NCI-H2107 (cell line): ENCODE measurements around the gene KIAA0513.
"Not testable (repeated sequence)": the region's sequence is repeated elsewhere in the genome, so short reads cannot be mapped to it uniquely, and the experiment has no call there.

ENCODE experiments used
- DNase-seq: peaks from one replicate; lab custom pipeline; 2025; lab: John Stamatoyannopoulos, UW

The KIAA0513 gene

GRCh38 chr16:85049706-85050305 lies 22.2 kb downstream of the KIAA0513 start:
- no peak for DNase-seq

- no peak for DNase-seq
These were observed 23.5 kb downstream of the KIAA0513 start for GRCh38 chr16:85051067-85051581.

GRCh38 chr16:85051683-85052082 lies 24.1 kb downstream of the KIAA0513 start:
- no peak for DNase-seq

GRCh38 chr16:85052536-85052935 lies 24.9 kb downstream of the KIAA0513 start:
- no peak for DNase-seq

GRCh38 chr16:85054321-85054720 lies 26.7 kb downstream of the KIAA0513 start:
- DNase-seq: not testable (repeated sequence)

- DNase-seq: no peak
These were observed 27.4 kb downstream of the KIAA0513 start for GRCh38 chr16:85054948-85055492.

- no peak for DNase-seq
These were observed 28.1 kb downstream of the KIAA0513 start for GRCh38 chr16:85055493-85056210.

GRCh38 chr16:85056211-85056748 lies 28.7 kb downstream of the KIAA0513 start:
- no peak for DNase-seq

- DNase-seq: no peak
These were observed 29.8 kb downstream of the KIAA0513 start for GRCh38 chr16:85057212-85057889.

- peak; percentile 60 for DNase-seq
These were observed 30.4 kb downstream of the KIAA0513 start for GRCh38 chr16:85057948-85058347.

GRCh38 chr16:85058909-85059308 lies 31.3 kb downstream of the KIAA0513 start:
- DNase-seq: no peak

GRCh38 chr16:85061566-85061965 lies 34.0 kb downstream of the KIAA0513 start:
- no peak for DNase-seq

GRCh38 chr16:85062323-85062722 lies 34.7 kb downstream of the KIAA0513 start:
- no peak for DNase-seq

GRCh38 chr16:85062845-85063244 lies 35.2 kb downstream of the KIAA0513 start:
- DNase-seq: no peak

- no peak for DNase-seq
These were observed 36.6 kb downstream of the KIAA0513 start for GRCh38 chr16:85064186-85064585.

- DNase-seq: no peak
These were observed 37.5 kb downstream of the KIAA0513 start for GRCh38 chr16:85065099-85065498.

- DNase-seq: no peak
These were observed 38.8 kb downstream of the KIAA0513 start for GRCh38 chr16:85066346-85066885.

GRCh38 chr16:85067024-85067423 lies 39.4 kb downstream of the KIAA0513 start:
- DNase-seq: no peak

- DNase-seq: no peak
These were observed 39.8 kb downstream of the KIAA0513 start for GRCh38 chr16:85067426-85067825.

- no peak for DNase-seq
These were observed 41.2 kb downstream of the KIAA0513 start for GRCh38 chr16:85068746-85069145.

GRCh38 chr16:85069171-85069570 lies 41.6 kb downstream of the KIAA0513 start:
- no peak for DNase-seq
